GM18498 (cell line): Measurements from ENCODE around the gene VPS9D1.
"Not testable (repeated sequence)": the region's sequence is repeated elsewhere in the genome, so short reads cannot be mapped to it uniquely, and the experiment has no call there.

Experiments used
- ATAC-seq: cut with Tn5 transposase; IDR thresholded peaks from one replicate; pipeline ENCODE4 v1.9.1; 2021; ENCODE audit warnings: mild to moderate bottlenecking, moderate library complexity; ENCODE audit not compliant: unreplicated experiment

The VPS9D1 gene

DNA sequence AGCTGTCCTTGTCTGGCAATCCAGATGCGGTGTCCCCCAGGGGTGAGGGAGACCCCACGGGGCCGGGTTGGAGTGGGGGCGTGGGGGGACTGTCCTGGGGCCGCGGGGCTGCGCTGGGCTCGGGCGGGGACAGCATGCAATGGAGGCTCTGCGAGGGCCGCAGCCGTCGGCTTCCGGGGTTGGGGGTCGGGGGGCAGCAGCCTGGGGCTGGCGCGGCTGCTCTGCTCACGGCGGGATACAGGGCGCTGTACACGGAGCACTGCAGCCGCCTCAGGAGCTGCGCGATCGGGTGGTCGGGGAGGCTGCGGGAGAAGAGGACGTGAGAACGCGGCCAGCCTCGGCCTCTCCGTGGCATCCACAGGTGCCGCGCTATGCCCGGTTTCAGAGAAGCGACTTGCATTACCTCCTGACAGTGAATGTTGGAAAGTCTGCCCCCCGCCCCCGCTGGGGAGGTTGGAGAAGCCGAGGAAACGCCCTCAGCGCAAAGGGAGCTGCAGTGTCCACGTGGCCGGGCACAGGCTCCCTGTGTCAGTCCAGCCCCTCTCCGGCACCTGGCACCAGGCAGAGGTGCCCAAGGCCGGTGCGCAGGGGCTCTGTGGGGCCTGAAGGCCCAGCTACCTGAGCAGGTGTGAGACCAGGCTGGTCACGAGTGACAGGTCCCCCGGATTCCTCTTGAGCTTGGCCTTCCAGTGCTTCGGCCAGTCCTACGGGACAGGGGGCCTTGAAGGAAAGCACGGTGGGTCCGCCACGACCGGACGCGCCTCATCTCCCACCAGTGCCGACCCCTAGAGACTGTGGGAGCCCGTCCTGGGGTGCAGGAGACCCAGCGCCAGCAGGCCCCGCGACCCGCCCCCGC is 9.8 kb downstream of the VPS9D1 start:
- ATAC-seq = no peak

GRCh38 chr16:89709716-89710432 is 10.8 kb downstream of the VPS9D1 start:
- no peak for ATAC-seq

DNA sequence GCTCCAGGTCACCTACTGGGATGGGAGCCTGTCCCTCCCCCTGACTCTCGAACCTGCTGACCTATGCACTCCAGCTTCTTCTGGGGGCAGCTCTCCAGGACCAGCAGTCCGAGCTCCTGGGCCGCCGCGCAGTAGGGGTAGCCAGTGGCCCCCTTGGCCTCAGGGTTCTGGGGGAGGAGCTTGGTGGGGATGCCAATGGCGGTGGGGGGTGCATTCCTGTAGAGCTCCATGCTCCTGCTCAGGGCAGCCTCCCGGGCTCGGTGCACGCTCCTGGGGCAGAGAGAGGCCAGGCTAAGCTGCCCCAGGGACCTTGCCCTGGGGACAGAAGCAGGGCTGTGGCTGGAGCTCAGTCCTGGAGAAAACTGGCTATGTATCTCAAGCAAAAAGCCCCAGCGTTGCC is 11.5 kb downstream of the VPS9D1 start:
- no peak for ATAC-seq

DNA sequence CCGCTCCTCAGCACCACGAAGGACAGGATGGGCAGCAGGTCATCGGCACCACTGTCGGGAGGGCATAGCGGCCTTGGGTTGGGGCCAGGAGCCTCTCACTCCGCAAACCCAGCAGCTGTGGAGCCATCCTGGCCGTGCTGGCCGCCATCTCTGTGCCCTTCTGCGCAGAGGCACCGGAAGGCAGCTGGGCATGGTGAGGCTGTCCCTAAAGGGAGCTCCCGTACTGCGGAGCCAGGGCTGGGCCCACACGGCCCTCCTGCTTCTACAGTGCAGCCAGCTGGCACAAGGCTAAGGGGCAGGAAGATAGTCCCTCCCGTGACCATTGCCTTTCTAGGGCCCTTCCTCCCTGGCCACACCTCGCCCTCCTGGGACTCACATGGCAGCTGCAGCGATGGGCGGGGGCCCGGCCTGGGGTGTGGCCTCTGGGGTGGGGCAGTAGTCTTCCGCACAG is 12.2 kb downstream of the VPS9D1 start:
- no peak for ATAC-seq

- ATAC-seq = no peak
These were observed 13.0 kb downstream of the VPS9D1 start for GRCh38 chr16:89707695-89708094.

DNA sequence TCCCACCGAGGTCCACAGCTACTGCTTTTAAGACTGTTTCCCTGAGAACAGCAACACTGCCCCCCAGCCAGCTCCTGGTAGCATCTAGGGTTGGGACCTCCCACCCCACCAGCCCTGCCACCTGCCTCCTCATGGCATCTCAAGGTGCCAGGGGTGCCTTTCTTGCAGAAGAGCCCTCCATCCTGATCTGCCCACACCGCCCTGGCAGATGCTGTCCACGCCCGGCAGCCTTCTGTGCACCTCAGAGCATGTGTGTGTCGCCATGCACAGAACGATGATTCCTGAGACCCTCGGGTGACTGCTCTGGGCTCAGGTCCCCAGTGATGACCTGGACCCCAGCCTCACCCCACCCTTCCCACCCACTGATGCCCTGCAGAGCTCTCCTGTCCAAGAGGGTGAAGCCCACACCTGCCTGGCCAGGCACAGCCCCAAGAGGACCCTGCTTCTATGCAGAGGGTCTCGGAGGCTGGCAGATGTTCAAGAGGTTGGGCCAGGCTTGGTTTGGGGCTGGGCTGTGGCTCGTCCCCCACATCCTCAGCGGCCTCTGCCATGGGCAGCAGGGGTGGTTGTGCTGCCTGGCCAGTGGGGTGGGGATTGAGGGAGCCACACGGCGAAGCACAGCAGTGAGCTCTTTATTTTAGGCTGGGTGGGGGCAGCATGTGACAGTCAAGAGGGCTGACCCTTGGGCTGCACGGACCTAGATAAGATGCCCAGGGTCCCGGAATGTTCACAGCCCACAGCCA is 14.0 kb downstream of the VPS9D1 start:
- ATAC-seq = no peak

DNA sequence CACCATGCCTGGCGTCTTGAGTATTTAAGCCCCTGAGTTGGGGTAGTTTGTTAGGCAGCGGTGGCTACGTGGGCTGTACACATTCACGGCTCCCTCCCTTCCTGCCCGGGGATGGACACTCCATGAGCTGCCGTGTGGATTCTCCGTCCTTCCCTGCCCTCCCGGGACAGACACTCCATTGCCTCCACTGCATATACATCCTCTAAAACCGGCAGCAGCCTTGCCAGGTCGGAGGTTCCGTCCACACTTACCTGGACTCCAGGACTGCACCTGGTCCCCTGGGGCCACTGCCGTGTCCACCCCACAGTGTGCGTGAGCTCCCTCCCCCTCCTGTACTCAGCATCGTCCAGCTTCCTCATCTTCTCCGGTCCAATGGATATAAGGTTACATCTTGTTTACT is 15.7 kb downstream of the VPS9D1 start:
- no peak for ATAC-seq

GRCh38 chr16:89704281-89704680 is 16.4 kb downstream of the VPS9D1 start:
- ATAC-seq = no peak

GRCh38 chr16:89701425-89702406 is 19.0 kb downstream of the VPS9D1 start, which contains the start of gene SPATA2L:
Gene SPATA2L (minus strand): TSS chr16:89701705. CDS start chr16:89701232, 473 bp downstream.
- peak; percentile 75 for ATAC-seq

- no peak for ATAC-seq
These were observed 19.9 kb downstream of the VPS9D1 start for GRCh38 chr16:89700649-89701424.

GRCh38 chr16:89700100-89700648 is 20.5 kb downstream of the VPS9D1 start:
- peak; percentile 50 for ATAC-seq

DNA sequence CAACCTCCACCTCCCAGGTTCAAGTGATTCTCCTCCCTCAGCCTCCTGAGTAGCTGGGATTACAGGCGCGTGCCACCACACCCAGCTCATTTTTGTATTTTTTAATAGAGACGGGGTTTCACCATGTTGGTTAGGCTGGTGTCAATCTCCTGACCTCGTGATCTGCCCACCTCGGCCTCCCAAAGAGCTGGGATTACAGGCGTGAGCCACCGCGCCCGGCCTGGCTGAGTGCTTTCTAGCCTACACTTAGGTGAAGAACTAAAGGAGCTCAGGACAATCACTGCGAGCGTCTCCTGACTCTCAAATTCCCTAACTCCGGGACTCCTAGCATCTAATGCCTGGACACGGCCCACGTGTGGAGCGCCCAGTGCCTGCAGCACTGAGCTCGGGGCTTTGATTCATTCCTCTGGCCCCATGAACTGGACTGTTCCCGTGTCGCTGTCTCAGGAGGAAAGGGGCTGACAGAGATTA is 21.0 kb downstream of the VPS9D1 start:
- not testable (repeated sequence) for ATAC-seq

DNA sequence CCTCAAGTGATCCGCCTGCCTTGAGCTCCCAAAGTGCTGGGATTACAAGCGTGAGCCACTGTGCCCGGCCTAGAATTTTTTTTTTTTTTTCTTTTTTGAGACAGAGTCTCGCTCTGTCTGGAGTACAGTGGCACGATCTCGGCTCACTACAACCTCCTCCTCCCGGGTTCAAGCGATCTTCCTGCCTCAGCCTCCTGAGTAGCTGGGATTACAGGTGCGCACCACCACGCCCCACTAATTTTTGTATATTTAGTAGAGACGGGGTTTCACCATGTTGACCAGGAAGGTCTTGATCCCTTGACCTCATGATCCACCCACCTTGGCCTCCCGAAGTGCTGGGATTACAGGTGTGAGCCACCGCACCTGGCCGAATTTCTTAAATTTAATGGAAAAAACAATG is 22.0 kb downstream of the VPS9D1 start:
- not testable (repeated sequence) for ATAC-seq

- no peak for ATAC-seq
These were observed 22.9 kb downstream of the VPS9D1 start for GRCh38 chr16:89697616-89698331.

- no peak for ATAC-seq
These were observed 23.5 kb downstream of the VPS9D1 start for GRCh38 chr16:89697161-89697615.

GRCh38 chr16:89696670-89697128 is 24.0 kb downstream of the VPS9D1 start:
- no peak for ATAC-seq

DNA sequence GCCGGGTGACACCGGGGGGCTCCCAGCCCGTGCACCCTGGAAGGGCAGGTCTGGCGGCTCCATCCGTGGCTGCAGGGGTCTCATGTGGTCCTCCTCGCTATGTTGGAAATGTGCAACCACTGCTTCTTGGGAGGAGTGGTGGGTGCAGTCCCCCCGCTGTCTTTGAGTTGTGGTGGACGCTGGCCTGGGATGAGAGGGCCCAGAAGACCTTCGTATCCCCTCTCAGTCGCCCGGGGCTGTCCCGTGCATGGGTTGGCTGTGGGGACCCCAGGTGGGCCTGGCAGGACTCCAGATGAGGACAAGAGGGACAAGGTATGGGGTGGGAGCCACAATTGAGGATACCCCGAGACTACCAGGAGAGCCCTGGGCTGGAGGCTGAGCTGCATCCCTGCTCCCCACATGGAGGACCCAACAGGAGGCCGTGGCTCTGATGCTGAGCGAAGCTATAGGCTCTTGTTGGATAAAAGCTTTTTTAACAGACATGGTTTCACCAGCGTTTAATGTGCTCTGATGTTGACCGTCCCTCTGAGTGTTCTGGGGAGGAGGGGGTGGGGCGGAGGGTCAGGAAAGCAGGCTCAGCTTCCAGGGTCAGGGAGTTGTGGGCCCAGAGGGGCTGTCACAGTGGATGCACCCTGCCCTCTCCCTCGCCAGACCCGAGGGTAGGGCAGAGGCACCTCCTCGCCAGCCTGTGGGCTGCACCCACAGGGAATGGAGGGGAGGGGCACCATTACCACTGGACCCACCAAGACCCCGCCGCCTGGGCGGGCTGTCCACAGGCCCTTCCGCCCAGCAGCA is 24.6 kb downstream of the VPS9D1 start:
- ATAC-seq = no peak
